ENCODE results near the gene ENPP7.

DNA sequence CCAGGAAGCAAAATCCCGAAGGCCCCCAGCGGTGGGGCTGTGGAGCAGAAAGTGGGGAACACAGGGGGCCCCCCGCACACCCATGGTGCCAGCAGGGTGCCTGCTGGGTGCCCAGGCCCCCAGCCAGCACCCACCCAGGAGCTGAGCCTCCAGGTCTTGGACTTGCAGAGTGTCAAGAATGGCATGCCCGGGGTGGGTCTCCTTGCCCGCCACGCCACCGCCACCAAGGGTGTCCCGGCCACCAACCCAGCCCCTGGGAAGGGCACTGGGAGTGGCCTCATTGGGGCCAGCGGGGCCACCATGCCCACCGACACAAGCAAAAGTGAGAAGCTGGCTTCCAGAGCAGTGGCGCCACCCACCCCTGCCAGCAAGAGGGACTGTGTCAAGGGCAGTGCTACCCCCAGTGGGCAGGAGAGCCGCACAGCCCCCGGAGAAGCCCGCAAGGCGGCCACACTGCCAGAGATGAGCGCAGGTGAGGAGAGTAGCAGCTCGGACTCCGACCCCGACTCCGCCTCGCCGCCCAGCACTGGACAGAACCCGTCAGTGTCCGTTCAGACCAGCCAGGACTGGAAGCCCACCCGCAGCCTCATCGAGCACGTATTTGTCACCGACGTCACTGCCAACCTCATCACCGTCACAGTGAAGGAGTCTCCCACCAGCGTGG lies 53.7 kb downstream of the ENPP7 start:
- no peak for TF ChIP-seq POLR2AphosphoS5 (IDR thresholded peaks at IDR 0.05)
- TF ChIP-seq POLR2A (IDR thresholded peaks at IDR 0.05), result no peak
- TF ChIP-seq, protein P1, sequence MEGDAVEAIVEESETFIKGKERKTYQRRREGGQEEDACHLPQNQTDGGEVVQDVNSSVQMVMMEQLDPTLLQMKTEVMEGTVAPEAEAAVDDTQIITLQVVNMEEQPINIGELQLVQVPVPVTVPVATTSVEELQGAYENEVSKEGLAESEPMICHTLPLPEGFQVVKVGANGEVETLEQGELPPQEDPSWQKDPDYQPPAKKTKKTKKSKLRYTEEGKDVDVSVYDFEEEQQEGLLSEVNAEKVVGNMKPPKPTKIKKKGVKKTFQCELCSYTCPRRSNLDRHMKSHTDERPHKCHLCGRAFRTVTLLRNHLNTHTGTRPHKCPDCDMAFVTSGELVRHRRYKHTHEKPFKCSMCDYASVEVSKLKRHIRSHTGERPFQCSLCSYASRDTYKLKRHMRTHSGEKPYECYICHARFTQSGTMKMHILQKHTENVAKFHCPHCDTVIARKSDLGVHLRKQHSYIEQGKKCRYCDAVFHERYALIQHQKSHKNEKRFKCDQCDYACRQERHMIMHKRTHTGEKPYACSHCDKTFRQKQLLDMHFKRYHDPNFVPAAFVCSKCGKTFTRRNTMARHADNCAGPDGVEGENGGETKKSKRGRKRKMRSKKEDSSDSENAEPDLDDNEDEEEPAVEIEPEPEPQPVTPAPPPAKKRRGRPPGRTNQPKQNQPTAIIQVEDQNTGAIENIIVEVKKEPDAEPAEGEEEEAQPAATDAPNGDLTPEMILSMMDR (IDR thresholded peaks at IDR 0.05 in 8 of 11, conservative IDR thresholded peaks at IDR 0.05 in 3 of 11), result no peak

Measured in spleen (tissue), 7 donors.